Pancreas (tissue), 10 donors: ENCODE data around the gene KCNN2. TPM values are rescaled to one million over a fixed set of nuclear protein-coding genes. Genes with fewer than 3 reads are reported as not detected.

Source experiments
- ATAC-seq, 4 donors: fragments of 200-7000 bp; cut with Tn5 transposase; one replicate each; pipeline versions ENCODE4 v1.8.0 to v1.9.1; 2020; ENCODE audit warnings: mild to moderate bottlenecking in 4 of 4, moderate library complexity in 4 of 4
- DNase-seq, 6 donors: peaks; one replicate each; pipeline ENCODE4 v3.0.0-alpha.2; 2020
- FAIRE-seq: peaks from 2 replicates; lab custom pipeline; 2012; peaks lifted over from hg19 to GRCh38; lab: Jason Lieb, UNC
- H3K27ac ChIP-seq, 4 donors: fragments of 200-600 bp; sonication (generic); 1 replicate in 3 of 4; 2 replicates in 1 of 4; pipeline versions ENCODE4 v1.5.0 to v1.8.0; 2020
- H3K27me3 ChIP-seq, 4 donors: fragments of 200-600 bp; one replicate each; pipeline ENCODE4 v1.8.0; 2021
- H3K36me3 ChIP-seq, 3 donors: fragments of 200-600 bp; sonication (generic) in 1 of 3; one replicate each; pipeline versions ENCODE4 v1.5.0 to v1.8.0; 2020 to 2021
- H3K4me1 ChIP-seq, 3 donors: fragments of 200-600 bp; one replicate each; pipeline ENCODE4 v1.8.0; 2021
- H3K4me3 ChIP-seq, 4 donors: fragments of 200-600 bp; sonication (generic) in 2 of 4; one replicate each; pipeline versions ENCODE4 v1.5.0 to v1.8.0; 2020 to 2021
- H3K9me3 ChIP-seq, 4 donors: fragments of 200-600 bp; one replicate each; pipeline ENCODE4 v1.8.0; 2021
- WGBS, 2 donors: extraction: QIAGEN DNeasy Blood & Tissue Kit; methylation state at CpG; one replicate each; pipeline ENCODE4 v1.1.7; 2013; 5-methylcytosine and 5-hydroxymethylcytosine counted together
- intact Hi-C, 3 donors: fragments of 100-400 bp; cut with DNase I; formaldehyde crosslinking; loops; one replicate each; pipeline versions ENCODE4 v1.11.1 to v1.14.2; 2022
- polyA plus RNA-seq, 2 donors: library from polyadenylated mRNA; stranded (reverse); fragments of 200-250 nt; gene quantifications; one replicate each; pipeline ENCODE4 v1.2.3, GENCODE V29; 2013
- total RNA-seq, 6 donors: library from RNA; stranded (reverse); fragmentation: NEBNext Ultra II Directional in 4 of 6; extraction: Animal tissue kit (Norgen Biotek cat#: 25700) in 4 of 6; gene quantifications; one replicate each; pipeline versions ENCODE4 v1.2.1 to v1.2.4, GENCODE V29; 2021 to 2023
- TF ChIP-seq, protein P1 (sequence below), 4 donors: fragments of 200-600 bp; sonication (generic) in 3 of 4; IDR thresholded peaks; one replicate each; pipeline versions ENCODE4 v1.5.0 to v1.8.0; 2021; ENCODE audit warnings: antibody characterized with exemption in 4 of 4
- donor health status: healthy with polysubstance abuse.
- donor health status: DM: no; HTN: no; CAD: no; lungs with moderate emphysema.
- donor health status: DM: no; HTN: no; CAD: no.
- donor health status: control.
- donor health status: control.
- donor health status: Bipolar disorder and iron deficiency.
- donor health status: DM: yes; HTN: yes; CAD: no.
- donor health status: DM: no; HTN: no; CAD: no.
- donor health status: DM: no; HTN: no; CAD: no.
- donor health status: DM: yes; HTN: yes; CAD: no.

Gene KCNN2
- total and polyA plus RNA-seq, 8 donors = 1.1 to 3.4 (median 2.6) TPM

DNA sequence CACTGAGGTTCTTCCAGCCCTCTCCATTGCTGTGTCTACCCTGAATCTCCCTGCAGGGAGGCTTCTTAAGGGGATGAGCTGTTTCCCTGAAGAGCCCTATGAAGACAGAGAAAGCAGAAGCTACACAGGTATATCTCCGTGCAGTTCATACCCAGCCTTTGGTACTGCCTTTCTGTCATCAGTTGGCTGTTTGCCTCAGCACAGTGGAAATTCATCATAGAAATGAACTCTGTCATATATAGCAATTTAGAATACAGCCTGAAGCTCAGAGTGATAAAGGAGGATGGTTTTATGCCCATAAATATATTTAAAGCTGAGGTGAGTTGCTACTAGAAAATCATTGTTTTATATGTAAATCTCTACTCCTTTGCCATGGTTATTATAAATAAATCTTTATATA lies 42.6 kb upstream of the KCNN2 start:
- no peak for ATAC-seq
- H3K27ac ChIP-seq = peak overlapping the region in 1 of 4 donors; percentile 13

DNA sequence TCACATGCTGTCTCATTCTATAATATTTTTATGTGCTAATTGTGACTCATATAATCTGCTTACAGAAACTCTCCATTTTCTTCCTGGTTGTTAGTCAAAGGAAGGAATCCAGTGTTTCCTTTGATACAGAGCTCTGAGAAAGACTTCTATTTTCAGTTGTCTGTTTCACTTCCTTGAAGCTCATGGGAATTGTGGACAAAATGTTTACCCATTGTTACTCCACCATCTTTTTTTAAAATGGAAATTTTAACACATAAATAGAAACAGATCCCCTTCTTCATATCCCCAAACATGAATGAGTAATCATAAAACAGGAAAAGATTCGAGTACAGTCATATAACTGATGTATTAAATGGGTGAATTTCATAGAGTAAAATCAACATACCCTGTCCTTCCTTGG lies 42.0 kb upstream of the KCNN2 start:
- 61 to 69% methylated on average over 1 of the region's 1 CpG for WGBS, 2 donors
- Histone ChIP-seq H3K27me3 (no peaks in the 10 kb centered on the region), H3K4me3 (no peak overlapping the region), H3K27ac (no peak overlapping the region), H3K9me3 (no peaks in the 10 kb centered on the region), H3K4me1 (no peaks in the 10 kb centered on the region), H3K36me3 (no peaks in the 10 kb centered on the region)
- DNase-seq (no peak), ATAC-seq (no peak), FAIRE-seq (no peak)
- intact Hi-C loops = no loop called here
- TF ChIP-seq, protein P1, sequence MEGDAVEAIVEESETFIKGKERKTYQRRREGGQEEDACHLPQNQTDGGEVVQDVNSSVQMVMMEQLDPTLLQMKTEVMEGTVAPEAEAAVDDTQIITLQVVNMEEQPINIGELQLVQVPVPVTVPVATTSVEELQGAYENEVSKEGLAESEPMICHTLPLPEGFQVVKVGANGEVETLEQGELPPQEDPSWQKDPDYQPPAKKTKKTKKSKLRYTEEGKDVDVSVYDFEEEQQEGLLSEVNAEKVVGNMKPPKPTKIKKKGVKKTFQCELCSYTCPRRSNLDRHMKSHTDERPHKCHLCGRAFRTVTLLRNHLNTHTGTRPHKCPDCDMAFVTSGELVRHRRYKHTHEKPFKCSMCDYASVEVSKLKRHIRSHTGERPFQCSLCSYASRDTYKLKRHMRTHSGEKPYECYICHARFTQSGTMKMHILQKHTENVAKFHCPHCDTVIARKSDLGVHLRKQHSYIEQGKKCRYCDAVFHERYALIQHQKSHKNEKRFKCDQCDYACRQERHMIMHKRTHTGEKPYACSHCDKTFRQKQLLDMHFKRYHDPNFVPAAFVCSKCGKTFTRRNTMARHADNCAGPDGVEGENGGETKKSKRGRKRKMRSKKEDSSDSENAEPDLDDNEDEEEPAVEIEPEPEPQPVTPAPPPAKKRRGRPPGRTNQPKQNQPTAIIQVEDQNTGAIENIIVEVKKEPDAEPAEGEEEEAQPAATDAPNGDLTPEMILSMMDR (IDR thresholded peaks at IDR 0.05) = no peak

More for the DNA sequence above, 42.6 kb upstream of the KCNN2 start:
- Histone ChIP-seq H3K36me3 (no peaks in the 10 kb centered on the region), H3K4me1 (no peaks in the 10 kb centered on the region), H3K9me3 (no peaks in the 10 kb centered on the region), H3K27me3 (no peaks in the 10 kb centered on the region), H3K4me3 (no peak overlapping the region)
- TF ChIP-seq, protein P1 (IDR thresholded peaks at IDR 0.05) = no peak
- intact Hi-C loops = no loop called here
- 79 to 85% methylated on average over 1 of the region's 1 CpG for WGBS, 2 donors
- no peak for FAIRE-seq
- DNase-seq = no peak

DNA sequence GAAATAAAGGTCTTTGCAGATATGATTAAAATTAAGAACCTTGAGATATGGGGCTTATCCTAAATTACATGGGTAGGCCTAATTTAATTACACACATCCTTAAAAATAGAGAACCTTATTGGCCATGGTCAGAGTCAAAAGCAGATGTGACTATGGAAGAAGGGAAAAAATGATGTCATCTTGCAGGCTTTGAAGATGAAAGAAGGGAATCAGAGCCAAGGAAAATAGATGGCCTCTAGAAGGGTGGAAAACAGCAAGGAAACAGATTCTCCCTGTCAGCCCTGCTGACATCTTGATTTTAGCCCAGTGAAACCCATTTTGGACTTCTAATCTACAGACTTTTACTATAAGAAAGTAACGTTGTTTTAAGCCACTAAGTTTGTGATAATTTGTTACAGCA lies 37.6 kb upstream of the KCNN2 start:
- H3K27ac ChIP-seq = no peak overlapping the region

DNA sequence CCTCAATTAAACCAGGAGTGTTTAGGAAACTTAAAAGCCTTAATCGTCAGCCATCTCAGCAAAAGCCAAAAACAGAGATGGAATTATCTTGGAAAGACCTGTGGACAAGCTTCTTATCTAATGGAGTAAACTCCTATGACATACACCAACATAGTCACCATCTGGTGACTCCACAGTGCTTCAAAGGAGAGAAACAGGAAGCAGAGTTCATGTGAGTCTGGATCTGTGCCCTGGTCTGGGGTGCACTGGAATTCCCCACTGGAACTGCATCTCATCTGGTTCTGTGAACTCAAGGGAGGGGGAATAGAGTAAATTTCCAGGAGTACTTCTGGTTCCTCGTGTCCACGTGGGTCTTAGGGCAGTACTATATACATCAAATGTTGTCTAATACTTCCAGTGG lies 36.3 kb upstream of the KCNN2 start:
- intact Hi-C loops = no loop called here
- Histone ChIP-seq H3K36me3 (no peaks in the 10 kb centered on the region), H3K27ac (no peak overlapping the region), H3K4me1 (no peaks in the 10 kb centered on the region), H3K9me3 (no peaks in the 10 kb centered on the region), H3K4me3 (no peak overlapping the region), H3K27me3 (no peaks in the 10 kb centered on the region)
- WGBS, 2 donors = 53 to 54% methylated on average over 3 of the region's 3 CpGs
- TF ChIP-seq, protein P1 (IDR thresholded peaks at IDR 0.05) = no peak
- peak in 2 of 4 donors; percentile 89 to 97 for ATAC-seq
- peak in 1 of 6 donors; percentile 56 for DNase-seq
- no peak for FAIRE-seq

More for the DNA sequence above, 37.6 kb upstream of the KCNN2 start:
- FAIRE-seq (no peak), ATAC-seq (no peak), DNase-seq (no peak)
- Histone ChIP-seq H3K9me3 (no peaks in the 10 kb centered on the region), H3K4me1 (no peaks in the 10 kb centered on the region), H3K4me3 (no peak overlapping the region), H3K27me3 (no peaks in the 10 kb centered on the region), H3K36me3 (no peaks in the 10 kb centered on the region)
- intact Hi-C loops = no loop called here
- WGBS, 2 donors = 86 to 91% methylated on average over 1 of the region's 1 CpG
- TF ChIP-seq, protein P1 (IDR thresholded peaks at IDR 0.05) = no peak

DNA sequence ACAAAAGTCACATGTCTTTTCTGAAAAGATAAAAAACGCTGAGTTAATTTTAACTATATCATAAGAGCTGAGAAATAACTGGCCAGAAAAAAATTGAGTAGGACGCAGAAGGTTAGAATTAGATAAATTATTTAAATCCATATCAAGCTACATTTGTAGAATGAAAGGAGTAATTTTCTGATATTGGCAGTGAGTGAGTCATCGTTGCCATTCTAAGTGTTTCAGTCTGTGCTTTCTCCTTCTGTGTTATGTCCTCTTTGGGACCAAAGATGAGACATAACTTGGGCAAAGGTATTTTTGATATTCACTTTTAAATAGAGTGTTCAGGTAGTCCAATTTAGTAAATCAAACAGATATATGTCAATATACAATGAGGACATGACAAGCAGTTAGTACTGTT lies 34.4 kb upstream of the KCNN2 start:
- FAIRE-seq = no peak

More for the DNA sequence above, 34.4 kb upstream of the KCNN2 start:
- WGBS, 2 donors = 47 to 51% methylated on average over 3 of the region's 3 CpGs
- no peak for ATAC-seq
- no peaks in the 10 kb centered on the region for H3K4me1 ChIP-seq
- H3K27ac ChIP-seq = no peak overlapping the region
- no peak overlapping the region for H3K4me3 ChIP-seq
- no peaks in the 10 kb centered on the region for H3K36me3 ChIP-seq
- no peaks in the 10 kb centered on the region for H3K27me3 ChIP-seq
- H3K9me3 ChIP-seq = no peaks in the 10 kb centered on the region
- no peak for DNase-seq
- TF ChIP-seq, protein P1 (IDR thresholded peaks at IDR 0.05) = no peak
- intact Hi-C loops = no loop called here
